H9 (cell line): Measurements from ENCODE around the gene MPL. TPM values are rescaled to one million over a fixed set of nuclear protein-coding genes. Genes with fewer than 3 reads are reported as not detected.

Experiments used
- DNase-seq: peaks from one replicate; pipeline ENCODE4 v3.0.0-alpha.2; 2017
- H2AFZ ChIP-seq: one replicate; pipeline ENCODE4 v1.6.1; 2013; ENCODE audit warnings: mild to moderate bottlenecking, low read length, control low read depth, moderate library complexity
- H2AK5ac ChIP-seq: 2 replicates; pipeline ENCODE4 v1.6.1; 2013; ENCODE audit warnings: low read length, control low read depth, mixed read lengths; ENCODE audit not compliant: insufficient read length
- H2BK120ac ChIP-seq: one replicate; pipeline ENCODE4 v1.6.1; 2013; ENCODE audit warnings: low read depth, mild to moderate bottlenecking, low read length, control low read depth, inconsistent platforms; ENCODE audit not compliant: poor library complexity, severe bottlenecking
- H2BK12ac ChIP-seq: 2 replicates; pipeline ENCODE4 v1.6.1; 2013; ENCODE audit warnings: low read length, control low read depth, mixed read lengths, low read depth; ENCODE audit not compliant: insufficient read length
- H2BK15ac ChIP-seq: 2 replicates; pipeline ENCODE4 v1.6.1; 2013; ENCODE audit warnings: low read depth, low read length, control low read depth
- H2BK20ac ChIP-seq: one replicate; pipeline ENCODE4 v1.6.1; 2013; ENCODE audit warnings: low read depth, mild to moderate bottlenecking, low read length, control low read depth, inconsistent platforms; ENCODE audit not compliant: poor library complexity, severe bottlenecking
- H2BK5ac ChIP-seq: 2 replicates; pipeline ENCODE4 v1.6.1; 2013; ENCODE audit warnings: low read length, control low read depth, mixed read lengths; ENCODE audit not compliant: insufficient read length
- H3K14ac ChIP-seq: 2 replicates; pipeline ENCODE4 v1.6.1; 2013; ENCODE audit warnings: low read length, control low read depth; ENCODE audit not compliant: insufficient read depth
- H3K18ac ChIP-seq: 2 replicates; pipeline ENCODE4 v1.6.1; 2013; ENCODE audit warnings: low read depth, mild to moderate bottlenecking, mixed read lengths, low read length, control low read depth; ENCODE audit not compliant: insufficient read length
- H3K23ac ChIP-seq: 2 replicates; pipeline ENCODE4 v1.6.1; 2013; ENCODE audit warnings: low read length, control low read depth, mixed read lengths, low read depth; ENCODE audit not compliant: insufficient read length
- H3K23me2 ChIP-seq: 2 replicates; pipeline ENCODE4 v1.6.1; 2013; ENCODE audit warnings: low read depth, mild to moderate bottlenecking, mixed read lengths, low read length, control low read depth; ENCODE audit not compliant: insufficient read length, poor library complexity, severe bottlenecking
- H3K27ac ChIP-seq: 2 replicates; pipeline ENCODE4 v1.5.1; 2013; ENCODE audit warnings: low read length, control low read depth, mixed read lengths, low read depth; ENCODE audit not compliant: insufficient read length
- H3K27me3 ChIP-seq: 2 replicates; pipeline ENCODE4 v1.6.1; 2013; ENCODE audit warnings: low read length, control low read depth, inconsistent platforms; ENCODE audit not compliant: insufficient read depth
- H3K4ac ChIP-seq: 2 replicates; pipeline ENCODE4 v1.6.1; 2013; ENCODE audit warnings: low read depth, mild to moderate bottlenecking, control low read depth, inconsistent platforms, low read length, moderate library complexity
- H3K4me1 ChIP-seq: 2 replicates; pipeline ENCODE4 v1.6.1; 2013; ENCODE audit warnings: low read length, control low read depth, inconsistent platforms; ENCODE audit not compliant: insufficient read depth
- H3K4me2 ChIP-seq: 2 replicates; pipeline ENCODE4 v1.6.1; 2013; ENCODE audit warnings: low read length, control low read depth, mixed read lengths; ENCODE audit not compliant: insufficient read length, insufficient read depth
- H3K56ac ChIP-seq: 2 replicates; pipeline ENCODE4 v1.6.1; 2013; ENCODE audit warnings: low read depth, mild to moderate bottlenecking, mixed read lengths, low read length, control low read depth; ENCODE audit not compliant: insufficient read length
- H3K79me1 ChIP-seq: 2 replicates; pipeline ENCODE4 v1.6.1; 2013; ENCODE audit warnings: low read depth, mild to moderate bottlenecking, moderate library complexity, low read length, control low read depth, inconsistent platforms; ENCODE audit not compliant: insufficient read depth, poor library complexity, severe bottlenecking
- H3K79me2 ChIP-seq: 2 replicates; pipeline ENCODE4 v1.6.1; 2013; ENCODE audit warnings: low read length, control low read depth, inconsistent platforms; ENCODE audit not compliant: insufficient read depth
- H3K9ac ChIP-seq: 2 replicates; pipeline ENCODE4 v1.6.1; 2013; ENCODE audit warnings: low read length, control low read depth, mixed read lengths; ENCODE audit not compliant: insufficient read length; ENCODE audit errors: extremely low read depth
- H3K9me3 ChIP-seq: one replicate; pipeline ENCODE4 v1.6.1; 2013; ENCODE audit warnings: low read depth, low read length, inconsistent platforms; ENCODE audit not compliant: control insufficient read depth
- H3T11ph ChIP-seq: one replicate; pipeline ENCODE4 v1.6.1; 2013; ENCODE audit warnings: mild to moderate bottlenecking, low read length, control low read depth, inconsistent platforms
- H4K20me1 ChIP-seq: one replicate; pipeline ENCODE4 v1.6.1; 2013; ENCODE audit not compliant: control insufficient read depth, insufficient read length, insufficient read depth
- H4K5ac ChIP-seq: 2 replicates; pipeline ENCODE4 v1.6.1; 2013; ENCODE audit warnings: low read depth, mild to moderate bottlenecking, mixed read lengths, low read length, control low read depth; ENCODE audit not compliant: insufficient read length
- H4K8ac ChIP-seq: replicated peaks from 2 replicates; pipeline ENCODE4 v1.6.1; 2013; ENCODE audit warnings: low read length, control low read depth, mixed read lengths, low read depth; ENCODE audit not compliant: insufficient read length
- H4K91ac ChIP-seq: 2 replicates; pipeline ENCODE4 v1.6.1; 2013; ENCODE audit warnings: low read depth, mild to moderate bottlenecking, moderate library complexity, mixed read lengths, low read length, control low read depth; ENCODE audit not compliant: insufficient read length
- H3K27ac Mint-ChIP-seq, 3 experiments: 2 replicates in 2 of 3; 3 replicates in 1 of 3; pipeline ENCODE4 v1.8.0; 2020 to 2021; ENCODE audit warnings: mixed read lengths in 3 of 3, mild to moderate bottlenecking in 1 of 3, moderate library complexity in 1 of 3
- H3K27me3 Mint-ChIP-seq: 2 replicates; pipeline ENCODE4 v1.8.0; 2021; ENCODE audit warnings: low read depth, mild to moderate bottlenecking, moderate library complexity, mixed read lengths
- H3K36me3 Mint-ChIP-seq, 3 experiments: 2 replicates in 2 of 3; 3 replicates in 1 of 3; pipeline ENCODE4 v1.8.0; 2020 to 2021; ENCODE audit warnings: low read depth in 3 of 3, mixed read lengths in 3 of 3; ENCODE audit not compliant: insufficient read depth in 1 of 3
- H3K4me1 Mint-ChIP-seq, 2 experiments: 2 replicates each; pipeline ENCODE4 v1.8.0; 2020; ENCODE audit warnings: mixed read lengths in 2 of 2
- H3K4me3 Mint-ChIP-seq, 2 experiments: 2 replicates in 1 of 2; 3 replicates in 1 of 2; pipeline ENCODE4 v1.8.0; 2020 to 2021; ENCODE audit warnings: mild to moderate bottlenecking in 2 of 2, mixed read lengths in 2 of 2, moderate library complexity in 1 of 2
- H3K9me3 Mint-ChIP-seq, 2 experiments: 2 replicates in 1 of 2; 3 replicates in 1 of 2; pipeline ENCODE4 v1.8.0; 2020; ENCODE audit warnings: mild to moderate bottlenecking in 2 of 2, mixed read lengths in 2 of 2, moderate library complexity in 1 of 2
- CTCF ChIP-seq: fragments of 200-600 bp; sonication (generic); conservative IDR thresholded peaks from 3 replicates; pipeline ENCODE4 v1.8.0; 2021; ENCODE audit warnings: antibody characterized with exemption, mild to moderate bottlenecking
- WGBS: extraction: QIAGEN DNeasy Blood & Tissue Kit; methylation state at CpG from one replicate; pipeline ENCODE4 v1.1.7; 2013; ENCODE audit warnings: missing lambda C conversion rate, low lambda C conversion rate, mixed read lengths; ENCODE audit not compliant: insufficient read length; ENCODE audit errors: extremely low coverage; 5-methylcytosine and 5-hydroxymethylcytosine counted together
- total RNA-seq: library from RNA; stranded (reverse); gene quantifications from 2 replicates; pipeline ENCODE4 v1.2.1, GENCODE V29; 2021

The MPL gene
- total RNA-seq, 1 experiment from 2014 or later: not detected

- Histone ChIP-seq H3K79me1 (no peaks in the 10 kb centered on the region), H3K9ac (no peak overlapping the region), H3K56ac (no peak overlapping the region), H3K27me3 (no peaks in the 10 kb centered on the region), H3K4ac (no peak overlapping the region), H3K23me2 (no peaks in the 10 kb centered on the region), H3K14ac (no peak overlapping the region), H2BK12ac (no peak overlapping the region), H2AK5ac (no peak overlapping the region), H3K4me1 (peaks cover 9% of the 10 kb centered on the region), H3T11ph (no peak overlapping the region), H3K23ac (no peak overlapping the region), H2BK20ac (no peak overlapping the region), H2AFZ (no peak overlapping the region), H3K27ac (no peak overlapping the region), H4K5ac (no peak overlapping the region), H2BK120ac (no peak overlapping the region), H4K8ac (no peak overlapping the region), H4K91ac (no peak overlapping the region), H3K79me2 (no peaks in the 10 kb centered on the region), H4K20me1 (no peaks in the 10 kb centered on the region), H2BK15ac (no peak overlapping the region), H3K18ac (no peak overlapping the region), H3K4me2 (no peak overlapping the region), H2BK5ac (no peak overlapping the region), H3K9me3 (no peaks in the 10 kb centered on the region)
- Mint-ChIP-seq H3K9me3 (no peaks in the 10 kb centered on the region), H3K36me3 (no peaks in the 10 kb centered on the region), H3K4me3 (no peak overlapping the region), H3K27me3 (no peaks in the 10 kb centered on the region; the same call in 1 of the 2 replicates), H3K27ac (no peak overlapping the region), H3K4me1 (peaks cover 25 to 30% of the 10 kb centered on the region in 2 experiments)
- no peak for TF ChIP-seq CTCF
- DNase-seq: no peak
- no CpG with 5 or more reads among the region's 2 CpGs for WGBS
Measured at GRCh38 chr1:43293176-43293575, 44.4 kb upstream of the MPL start.
